Neural cell (in vitro differentiated cells): ENCODE data around the gene PPP2R3A. TPM values are rescaled to one million over a fixed set of nuclear protein-coding genes. Genes with fewer than 3 reads are reported as not detected.

Experiments used
- H2AFZ ChIP-seq: fragments of 200-600, 300-800 bp; sonication (generic), shearing (Covaris generic); 2 replicates; pipeline ENCODE4 v1.6.0; 2014; ENCODE audit warnings: low read depth, mild to moderate bottlenecking, antibody characterized with exemption, low read length, moderate library complexity
- H3F3A ChIP-seq: fragments of 200-600 bp; shearing (Covaris generic); 2 replicates; pipeline ENCODE4 v1.6.1; 2016; ENCODE audit warnings: mild to moderate bottlenecking, moderate library complexity, mixed read lengths, antibody characterized with exemption, low read length; ENCODE audit not compliant: insufficient read depth, poor library complexity, severe bottlenecking
- H3K27ac ChIP-seq: fragments of 200-600, 300-800 bp; sonication (generic), shearing (Covaris generic); 2 replicates; pipeline ENCODE4 v1.5.1; 2014; ENCODE audit warnings: mild to moderate bottlenecking, low read length, moderate library complexity
- H3K27me3 ChIP-seq: fragments of 300-800, 200-600 bp; sonication (generic), shearing (Covaris generic); 2 replicates; pipeline ENCODE4 v1.6.0; 2014; ENCODE audit warnings: mild to moderate bottlenecking, low read depth, low read length, moderate library complexity; ENCODE audit not compliant: insufficient read depth
- H3K36me3 ChIP-seq: fragments of 300-800, 200-600 bp; sonication (generic), shearing (Covaris generic); 2 replicates; pipeline ENCODE4 v1.5.1; 2014; ENCODE audit warnings: mild to moderate bottlenecking, antibody characterized with exemption, low read length, moderate library complexity; ENCODE audit not compliant: insufficient read depth
- H3K4me2 ChIP-seq: fragments of 300-800, 200-600 bp; sonication (generic), shearing (Covaris generic); 2 replicates; pipeline ENCODE4 v1.6.0; 2014; ENCODE audit warnings: mild to moderate bottlenecking, low read length
- H3K4me3 ChIP-seq: fragments of 300-800, 200-600 bp; sonication (generic), shearing (Covaris generic); 2 replicates; pipeline ENCODE4 v1.5.1; 2014; ENCODE audit warnings: mild to moderate bottlenecking, low read length, moderate library complexity
- H3K79me2 ChIP-seq: fragments of 200-600 bp; shearing (Covaris generic); replicated peaks from 2 replicates; pipeline ENCODE4 v1.6.0; 2014; ENCODE audit warnings: mild to moderate bottlenecking, low read length, moderate library complexity; ENCODE audit not compliant: insufficient read depth
- H3K9ac ChIP-seq: fragments of 300-800, 200-600 bp; sonication (generic), shearing (Covaris generic); 2 replicates; pipeline ENCODE4 v1.6.1; 2016; ENCODE audit warnings: mild to moderate bottlenecking, low read length, mixed read lengths
- H3K9me2 ChIP-seq: fragments of 200-600 bp; shearing (Covaris generic); 2 replicates; pipeline ENCODE4 v1.6.1; 2016; ENCODE audit warnings: mild to moderate bottlenecking, low read length, mixed read lengths; ENCODE audit not compliant: insufficient read depth
- H3K9me3 ChIP-seq: fragments of 200-600, 300-800 bp; sonication (generic), shearing (Covaris generic); 2 replicates; pipeline ENCODE4 v1.6.1; 2016; ENCODE audit warnings: mild to moderate bottlenecking, mixed run types, low read length, moderate library complexity, mixed read lengths
- H4K20me1 ChIP-seq: fragments of 200-600 bp; shearing (Covaris generic); 2 replicates; pipeline ENCODE4 v1.6.1; 2016; ENCODE audit warnings: mild to moderate bottlenecking, mixed run types; ENCODE audit not compliant: insufficient read depth
- EP300 ChIP-seq: fragments of 450-650 bp; conservative IDR thresholded peaks from 2 replicates; pipeline ENCODE4 v1.6.1; 2014; ENCODE audit warnings: antibody characterized with exemption, mild to moderate bottlenecking, moderate library complexity; ENCODE audit not compliant: poor library complexity, severe bottlenecking
- EZH2 ChIP-seq: fragments of 200-600, 300-800 bp; shearing (Covaris generic), sonication (generic); IDR thresholded peaks from 2 replicates; pipeline ENCODE4 v1.6.1; 2014; ENCODE audit warnings: antibody characterized with exemption, low read length, borderline replicate concordance, mild to moderate bottlenecking; ENCODE audit not compliant: insufficient read depth, poor library complexity, severe bottlenecking
- MXI1 ChIP-seq: fragments of 450-650 bp; conservative IDR thresholded peaks from 2 replicates; pipeline ENCODE4 v1.6.1; 2014; ENCODE audit warnings: antibody characterized with exemption, mild to moderate bottlenecking; ENCODE audit not compliant: poor library complexity, severe bottlenecking
- POLR2AphosphoS5 ChIP-seq: IDR thresholded peaks from 2 replicates; pipeline ENCODE4 v1.6.1; 2012
- RAD21 ChIP-seq: fragments of 450-650 bp; conservative IDR thresholded peaks from 2 replicates; pipeline ENCODE4 v1.6.1; 2014; ENCODE audit warnings: antibody characterized with exemption, mild to moderate bottlenecking, moderate library complexity
- SMC3 ChIP-seq: fragments of 450-650 bp; conservative IDR thresholded peaks from 2 replicates; pipeline ENCODE4 v1.6.1; 2014; ENCODE audit warnings: antibody characterized with exemption, mild to moderate bottlenecking, moderate library complexity; ENCODE audit not compliant: poor library complexity
- TAF1 ChIP-seq: IDR thresholded peaks from 2 replicates; pipeline ENCODE4 v1.6.1; 2012; ENCODE audit warnings: low read depth
- polyA plus RNA-seq: library from polyadenylated mRNA; depleted of rRNA; stranded (reverse); fragments of >200 nt; gene quantifications from 2 replicates; pipeline ENCODE4 v1.2.3, GENCODE V29; 2014
- TF ChIP-seq, protein P1 (sequence below): fragments of 450-650 bp; IDR thresholded peaks from 2 replicates; pipeline ENCODE4 v1.5.1; 2014; ENCODE audit warnings: antibody characterized with exemption, mild to moderate bottlenecking, moderate library complexity; ENCODE audit not compliant: poor library complexity, severe bottlenecking
- TF ChIP-seq, protein P2 (sequence below): IDR thresholded peaks from 2 replicates; pipeline ENCODE4 v1.6.1; 2012; ENCODE audit warnings: borderline replicate concordance

Gene PPP2R3A
- polyA plus RNA-seq, 1 donor from 2014 or later, result 17.9 TPM

DNA sequence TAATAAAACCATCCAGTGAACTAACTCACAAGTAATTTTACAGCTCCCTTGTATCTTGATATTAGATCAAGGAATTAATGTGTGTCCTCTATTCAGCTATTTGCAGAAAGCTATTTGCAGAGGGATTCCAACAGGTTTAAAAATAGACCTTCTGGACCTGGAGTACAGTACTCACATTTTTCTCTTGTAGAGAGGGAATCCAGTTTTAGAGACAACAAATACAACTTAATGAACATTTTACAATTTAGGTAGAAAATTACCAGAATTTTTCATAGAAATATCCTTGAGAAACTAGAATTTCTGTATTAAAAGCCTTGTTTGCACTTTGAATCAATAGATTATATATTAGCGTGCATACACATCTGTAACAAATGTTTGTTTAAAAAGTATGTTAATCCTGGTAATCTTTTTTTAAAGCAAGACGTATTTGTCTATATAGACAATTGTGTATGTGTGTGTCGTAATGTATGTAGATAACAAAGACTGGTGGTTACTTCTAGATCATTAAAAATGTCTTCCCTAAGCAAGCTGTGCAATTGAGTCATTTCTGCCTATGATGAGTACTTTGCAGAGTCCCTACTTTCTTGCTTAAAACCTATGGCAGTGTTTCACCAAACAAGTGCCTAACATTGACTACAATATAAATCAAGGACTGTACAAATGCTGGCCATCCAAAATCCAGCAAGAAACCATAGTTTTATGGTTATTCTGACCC, 57.9 kb downstream of the PPP2R3A start:
- no peaks in the 10 kb centered on the region for H3K9me3 ChIP-seq
- TF ChIP-seq RAD21, result no peak
- TF ChIP-seq, protein P1, sequence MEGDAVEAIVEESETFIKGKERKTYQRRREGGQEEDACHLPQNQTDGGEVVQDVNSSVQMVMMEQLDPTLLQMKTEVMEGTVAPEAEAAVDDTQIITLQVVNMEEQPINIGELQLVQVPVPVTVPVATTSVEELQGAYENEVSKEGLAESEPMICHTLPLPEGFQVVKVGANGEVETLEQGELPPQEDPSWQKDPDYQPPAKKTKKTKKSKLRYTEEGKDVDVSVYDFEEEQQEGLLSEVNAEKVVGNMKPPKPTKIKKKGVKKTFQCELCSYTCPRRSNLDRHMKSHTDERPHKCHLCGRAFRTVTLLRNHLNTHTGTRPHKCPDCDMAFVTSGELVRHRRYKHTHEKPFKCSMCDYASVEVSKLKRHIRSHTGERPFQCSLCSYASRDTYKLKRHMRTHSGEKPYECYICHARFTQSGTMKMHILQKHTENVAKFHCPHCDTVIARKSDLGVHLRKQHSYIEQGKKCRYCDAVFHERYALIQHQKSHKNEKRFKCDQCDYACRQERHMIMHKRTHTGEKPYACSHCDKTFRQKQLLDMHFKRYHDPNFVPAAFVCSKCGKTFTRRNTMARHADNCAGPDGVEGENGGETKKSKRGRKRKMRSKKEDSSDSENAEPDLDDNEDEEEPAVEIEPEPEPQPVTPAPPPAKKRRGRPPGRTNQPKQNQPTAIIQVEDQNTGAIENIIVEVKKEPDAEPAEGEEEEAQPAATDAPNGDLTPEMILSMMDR, result no peak
- TF ChIP-seq, protein P2, sequence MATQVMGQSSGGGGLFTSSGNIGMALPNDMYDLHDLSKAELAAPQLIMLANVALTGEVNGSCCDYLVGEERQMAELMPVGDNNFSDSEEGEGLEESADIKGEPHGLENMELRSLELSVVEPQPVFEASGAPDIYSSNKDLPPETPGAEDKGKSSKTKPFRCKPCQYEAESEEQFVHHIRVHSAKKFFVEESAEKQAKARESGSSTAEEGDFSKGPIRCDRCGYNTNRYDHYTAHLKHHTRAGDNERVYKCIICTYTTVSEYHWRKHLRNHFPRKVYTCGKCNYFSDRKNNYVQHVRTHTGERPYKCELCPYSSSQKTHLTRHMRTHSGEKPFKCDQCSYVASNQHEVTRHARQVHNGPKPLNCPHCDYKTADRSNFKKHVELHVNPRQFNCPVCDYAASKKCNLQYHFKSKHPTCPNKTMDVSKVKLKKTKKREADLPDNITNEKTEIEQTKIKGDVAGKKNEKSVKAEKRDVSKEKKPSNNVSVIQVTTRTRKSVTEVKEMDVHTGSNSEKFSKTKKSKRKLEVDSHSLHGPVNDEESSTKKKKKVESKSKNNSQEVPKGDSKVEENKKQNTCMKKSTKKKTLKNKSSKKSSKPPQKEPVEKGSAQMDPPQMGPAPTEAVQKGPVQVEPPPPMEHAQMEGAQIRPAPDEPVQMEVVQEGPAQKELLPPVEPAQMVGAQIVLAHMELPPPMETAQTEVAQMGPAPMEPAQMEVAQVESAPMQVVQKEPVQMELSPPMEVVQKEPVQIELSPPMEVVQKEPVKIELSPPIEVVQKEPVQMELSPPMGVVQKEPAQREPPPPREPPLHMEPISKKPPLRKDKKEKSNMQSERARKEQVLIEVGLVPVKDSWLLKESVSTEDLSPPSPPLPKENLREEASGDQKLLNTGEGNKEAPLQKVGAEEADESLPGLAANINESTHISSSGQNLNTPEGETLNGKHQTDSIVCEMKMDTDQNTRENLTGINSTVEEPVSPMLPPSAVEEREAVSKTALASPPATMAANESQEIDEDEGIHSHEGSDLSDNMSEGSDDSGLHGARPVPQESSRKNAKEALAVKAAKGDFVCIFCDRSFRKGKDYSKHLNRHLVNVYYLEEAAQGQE, result no peak
- TF ChIP-seq MXI1, result no peak
- no peak for TF ChIP-seq TAF1
- no peak for TF ChIP-seq EP300
- no peak for TF ChIP-seq SMC3
- no peak for TF ChIP-seq EZH2
- no peak for TF ChIP-seq POLR2AphosphoS5
- H3K79me2 ChIP-seq, result peaks cover 5% of the 10 kb centered on the region
- H3K27me3 ChIP-seq, result no peaks in the 10 kb centered on the region
- no peaks in the 10 kb centered on the region for H3K9me2 ChIP-seq
- peaks cover 5% of the 10 kb centered on the region for H3K36me3 ChIP-seq
- no peak overlapping the region for H2AFZ ChIP-seq
- H3F3A ChIP-seq, result no peaks in the 10 kb centered on the region
- H3K4me3 ChIP-seq, result no peak overlapping the region
- H3K4me2 ChIP-seq, result no peak overlapping the region
- no peaks in the 10 kb centered on the region for H4K20me1 ChIP-seq
- no peak overlapping the region for H3K27ac ChIP-seq
- no peak overlapping the region for H3K9ac ChIP-seq

DNA sequence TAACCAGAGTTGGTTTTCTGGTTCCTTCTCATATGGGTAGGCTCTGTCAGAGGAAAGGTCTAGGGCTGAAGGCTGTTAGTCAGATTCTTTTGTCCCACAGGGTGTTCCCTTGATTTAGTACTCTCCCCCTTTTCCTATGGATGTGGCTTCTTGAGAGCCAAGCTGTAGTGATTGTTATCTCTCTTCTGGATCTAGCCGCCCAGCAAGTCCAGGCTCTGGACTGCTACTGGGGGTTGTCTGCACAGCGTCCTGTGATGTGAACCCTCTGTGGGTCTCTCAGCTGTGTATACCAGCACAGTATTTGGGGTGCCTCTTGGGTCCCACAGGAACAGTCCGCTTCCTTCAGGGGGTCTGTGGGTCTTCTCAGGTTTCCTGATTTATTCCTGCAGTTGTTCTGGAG, 70.8 kb downstream of the PPP2R3A start:
- Histone ChIP-seq H3K9me2 (no peaks in the 10 kb centered on the region), H3K4me3 (no peak overlapping the region), H3K27ac (no peak overlapping the region), H3K4me2 (no peak overlapping the region), H4K20me1 (no peaks in the 10 kb centered on the region), H3K36me3 (no peaks in the 10 kb centered on the region), H3K79me2 (no peaks in the 10 kb centered on the region), H2AFZ (no peak overlapping the region), H3K9me3 (peaks cover 2% of the 10 kb centered on the region), H3K27me3 (no peaks in the 10 kb centered on the region), H3F3A (no peaks in the 10 kb centered on the region), H3K9ac (no peak overlapping the region)
- no peak for TF ChIP-seq TAF1
- TF ChIP-seq, protein P2, result no peak
- no peak for TF ChIP-seq RAD21
- TF ChIP-seq MXI1, result no peak
- no peak for TF ChIP-seq EP300
- TF ChIP-seq POLR2AphosphoS5, result no peak
- TF ChIP-seq SMC3, result no peak
- TF ChIP-seq, protein P1, result no peak
